K562 (cell line): ENCODE measurements around the gene CNNM3. TPM values are rescaled to one million over a fixed set of nuclear protein-coding genes. Genes with fewer than 3 reads are reported as not detected.

Experiments
- ATF1 ChIP-seq, 2 experiments: fragments of 450-650 bp in 1 of 2; IDR thresholded peaks; 2 replicates each; pipeline ENCODE4 v1.6.1; 2016; ENCODE audit warnings: missing compliant biosample characterization in 1 of 2, missing genetic modification characterization in 1 of 2
- BHLHE40 ChIP-seq: IDR thresholded peaks from 2 replicates; pipeline ENCODE4 v1.6.1; 2011; ENCODE audit warnings: low read length, improper control_type of control experiment
- ERF ChIP-seq: fragments of 450-650 bp; formaldehyde crosslinking; IDR thresholded peaks from 2 replicates; pipeline ENCODE4 v1.4.0; 2020; ENCODE audit warnings: mild to moderate bottlenecking, mixed read lengths
- ESRRB ChIP-seq: fragments of 250-450 bp; sonication (Bioruptor Pico); IDR thresholded peaks from 2 replicates; pipeline ENCODE4 v1.5.0; 2020; ENCODE audit warnings: mild to moderate bottlenecking, moderate library complexity, borderline replicate concordance
- HEY1 ChIP-seq: fragments of 250-450 bp; sonication (Bioruptor Pico); IDR thresholded peaks from 2 replicates; pipeline ENCODE4 v1.5.0; 2020; ENCODE audit warnings: mild to moderate bottlenecking, moderate library complexity, borderline replicate concordance
- HNRNPK ChIP-seq: fragments of 200-400 bp; formaldehyde crosslinking; IDR thresholded peaks from one replicate; pipeline ENCODE4 v1.6.1; 2018; ENCODE audit warnings: mild to moderate bottlenecking, low read depth, low read length; ENCODE audit not compliant: poor library complexity, severe bottlenecking
- NELFE ChIP-seq: IDR thresholded peaks from 2 replicates; pipeline ENCODE4 v1.6.1; 2011; ENCODE audit warnings: mild to moderate bottlenecking; ENCODE audit not compliant: insufficient read depth, insufficient read length
- POLR2AphosphoS2 ChIP-seq: IDR thresholded peaks from 2 replicates; pipeline ENCODE4 v1.6.1; 2012; ENCODE audit warnings: low read length, improper control_type of control experiment
- SMARCB1 ChIP-seq: IDR thresholded peaks from 2 replicates; pipeline ENCODE4 v1.6.1; 2011; ENCODE audit warnings: improper control_type of control experiment, low read depth; ENCODE audit not compliant: insufficient read length
- ZNF584 ChIP-seq: fragments of 200-800 bp; sonication (Bioruptor generic); IDR thresholded peaks from 2 replicates; pipeline ENCODE4 v1.6.1; 2016; ENCODE audit warnings: low read depth, mild to moderate bottlenecking, missing genetic modification characterization, missing compliant biosample characterization
- ZNF609 ChIP-seq: sonication (generic); formaldehyde crosslinking; IDR thresholded peaks from 2 replicates; pipeline ENCODE4 v1.8.1; 2023; ENCODE audit warnings: missing genetic modification reagents, mild to moderate bottlenecking, borderline replicate concordance
- ZNF77 ChIP-seq: fragments of 250-450 bp; sonication (Bioruptor Pico); IDR thresholded peaks from 2 replicates; pipeline ENCODE4 v1.5.0; 2020
- polyA plus RNA-seq, 8 experiments: library from polyadenylated mRNA; depleted of rRNA in 4 of 8; stranded (reverse) in 5 of 8; unstranded in 3 of 8; fragments of >200 nt; fragmentation: Nextera tagmentation in 2 of 8; fragmentation: Illumina TruSeq in 1 of 8; extraction: Ambion mirVana in 2 of 8; extraction: Trizol in 1 of 8; gene quantifications; 2 replicates each; pipeline versions ENCODE4 v1.2.1 to v1.2.3, GENCODE V29; 2011 to 2014; ENCODE audit warnings: inconsistent platforms in 1 of 8, missing spikeins in 1 of 8
- total RNA-seq, 7 experiments: library from RNA; depleted of rRNA in 6 of 7; stranded (reverse); fragments of >200 nt in 6 of 7; fragmentation: Illumina TruSeq in 2 of 7; extraction: Trizol in 2 of 7; gene quantifications; 2 replicates each; pipeline versions ENCODE4 v1.2.1 to v1.2.3, GENCODE V29; 2011 to 2021; ENCODE audit warnings: low replicate concordance in 1 of 7
- TF ChIP-seq, protein P1 (sequence below): sonication (generic); formaldehyde crosslinking; IDR thresholded peaks from 2 replicates; pipeline ENCODE4 v1.8.0; 2022; ENCODE audit warnings: missing genetic modification reagents, mild to moderate bottlenecking, borderline replicate concordance
- TF ChIP-seq, protein P2 (sequence below): sonication (generic); formaldehyde crosslinking; IDR thresholded peaks from 2 replicates; pipeline ENCODE4 v1.9.0; 2022; ENCODE audit warnings: mild to moderate bottlenecking, missing genetic modification reagents

CNNM3 gene
- total and polyA plus RNA-seq, 9 of the 15 experiments (the other 6 are each of a cell fraction or from before 2014, with no cell fraction given): 1.4 to 16.9 (median 6.5) TPM

DNA sequence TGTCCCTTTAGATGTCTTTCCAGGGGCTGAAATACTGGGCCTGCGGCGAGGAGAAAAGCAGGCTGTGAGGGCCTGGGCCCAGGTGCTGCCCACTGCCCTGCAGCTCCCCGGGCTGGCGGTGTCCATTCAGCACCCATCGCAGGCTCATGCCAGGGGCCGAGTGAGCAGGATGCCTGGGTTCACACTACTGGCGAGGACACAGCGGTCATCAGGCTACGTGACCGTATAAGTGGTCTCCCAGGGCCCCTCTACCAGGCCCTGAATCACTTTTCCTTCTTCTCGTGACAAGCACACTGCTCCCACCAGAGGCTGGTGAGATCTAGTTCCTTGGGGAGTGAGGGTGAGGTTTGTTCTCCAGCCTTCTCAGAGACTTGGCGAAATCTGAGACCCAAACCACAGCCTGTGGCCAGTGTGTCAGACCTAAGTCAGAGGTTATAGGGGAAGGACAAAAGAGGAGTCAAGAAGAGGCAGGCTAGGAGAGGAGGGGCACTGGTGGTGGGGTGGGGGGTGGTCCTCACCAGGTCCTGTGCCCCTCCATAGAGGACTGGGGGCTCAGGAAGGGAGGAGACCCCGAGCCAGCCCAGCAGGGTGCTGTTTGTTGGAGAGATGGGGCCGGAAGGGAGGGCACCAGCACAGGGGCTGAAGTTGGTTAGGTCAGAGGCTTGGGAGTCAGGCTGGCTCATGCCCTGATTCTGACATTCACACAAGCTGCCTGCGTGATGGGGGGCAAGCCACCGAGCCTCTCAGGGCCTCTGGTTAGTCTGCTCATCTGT, 60.4 kb downstream of the CNNM3 start (continued):
- TF ChIP-seq BHLHE40 (no peak), ZNF77 (CRISPR knock-in tag) (peak; percentile 59; the same call in 1 of the 2 replicates), ERF (CRISPR knock-in tag) (0 out of 2 replicates have a peak, but pooled peaks have one; percentile 59), HNRNPK (no peak), ATF1 (CRISPR knock-in tag; IDR thresholded peaks at IDR 0.05) (no peak), ATF1 (tag; IDR thresholded peaks at IDR 0.05) (no peak), ZNF584 (no peak), ZNF609 (CRISPR knock-in tag) (0 out of 2 replicates have a peak, but pooled peaks have one; percentile 33), HEY1 (CRISPR knock-in tag) (no peak), ESRRB (CRISPR knock-in tag) (0 out of 2 replicates have a peak, but pooled peaks have one; percentile 45), SMARCB1 (no peak), POLR2AphosphoS2 (no peak; the same call in 1 of the 2 replicates), NELFE (no peak)
- TF ChIP-seq, protein P1, sequence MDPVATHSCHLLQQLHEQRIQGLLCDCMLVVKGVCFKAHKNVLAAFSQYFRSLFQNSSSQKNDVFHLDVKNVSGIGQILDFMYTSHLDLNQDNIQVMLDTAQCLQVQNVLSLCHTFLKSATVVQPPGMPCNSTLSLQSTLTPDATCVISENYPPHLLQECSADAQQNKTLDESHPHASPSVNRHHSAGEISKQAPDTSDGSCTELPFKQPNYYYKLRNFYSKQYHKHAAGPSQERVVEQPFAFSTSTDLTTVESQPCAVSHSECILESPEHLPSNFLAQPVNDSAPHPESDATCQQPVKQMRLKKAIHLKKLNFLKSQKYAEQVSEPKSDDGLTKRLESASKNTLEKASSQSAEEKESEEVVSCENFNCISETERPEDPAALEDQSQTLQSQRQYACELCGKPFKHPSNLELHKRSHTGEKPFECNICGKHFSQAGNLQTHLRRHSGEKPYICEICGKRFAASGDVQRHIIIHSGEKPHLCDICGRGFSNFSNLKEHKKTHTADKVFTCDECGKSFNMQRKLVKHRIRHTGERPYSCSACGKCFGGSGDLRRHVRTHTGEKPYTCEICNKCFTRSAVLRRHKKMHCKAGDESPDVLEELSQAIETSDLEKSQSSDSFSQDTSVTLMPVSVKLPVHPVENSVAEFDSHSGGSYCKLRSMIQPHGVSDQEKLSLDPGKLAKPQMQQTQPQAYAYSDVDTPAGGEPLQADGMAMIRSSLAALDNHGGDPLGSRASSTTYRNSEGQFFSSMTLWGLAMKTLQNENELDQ: no peak
- TF ChIP-seq, protein P2, sequence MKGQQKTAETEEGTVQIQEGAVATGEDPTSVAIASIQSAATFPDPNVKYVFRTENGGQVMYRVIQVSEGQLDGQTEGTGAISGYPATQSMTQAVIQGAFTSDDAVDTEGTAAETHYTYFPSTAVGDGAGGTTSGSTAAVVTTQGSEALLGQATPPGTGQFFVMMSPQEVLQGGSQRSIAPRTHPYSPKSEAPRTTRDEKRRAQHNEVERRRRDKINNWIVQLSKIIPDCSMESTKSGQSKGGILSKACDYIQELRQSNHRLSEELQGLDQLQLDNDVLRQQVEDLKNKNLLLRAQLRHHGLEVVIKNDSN (CRISPR knock-in tag): no peak
